Myocyte (in vitro differentiated cells): ENCODE results near the gene DLAT. TPM values are rescaled to one million over a fixed set of nuclear protein-coding genes. Genes with fewer than 3 reads are reported as not detected.

Experiments used
- DNase-seq: peaks from one replicate; pipeline ENCODE4 v3.0.0-alpha.2; 2012; ENCODE audit warnings: low read depth
- polyA plus RNA-seq: library from polyadenylated mRNA; unstranded; fragments of >200 nt; gene quantifications from one replicate; pipeline ENCODE4 v1.2.1, GENCODE V29; 2012; ENCODE audit warnings: missing spikeins
- total RNA-seq: library from RNA; depleted of rRNA; stranded (reverse); fragments of >200 nt; gene quantifications from 2 replicates; pipeline ENCODE4 v1.2.3, GENCODE V29; 2014

The DLAT gene
- 41.9 and 65.1 TPM in 2 replicates for total RNA-seq
- polyA plus RNA-seq = 15.0 TPM

- DNase-seq = peak; percentile 92
Observed at GRCh38 chr11:112024773-112025678, at the start of gene DLAT. Gene DLAT (plus strand): TSS chr11:112025408. CDS start chr11:112025473, 65 bp downstream.

- DNase-seq = no peak
Observed at GRCh38 chr11:111976119-111976766, 49.0 kb upstream of the DLAT start.

GRCh38 chr11:111976767-111977145, 48.5 kb upstream of the DLAT start:
- DNase-seq = peak; percentile 62

GRCh38 chr11:111977146-111978027, 47.8 kb upstream of the DLAT start:
- peak; percentile 73 for DNase-seq

- DNase-seq = peak; percentile 75
Observed at GRCh38 chr11:111978028-111978771, 47.0 kb upstream of the DLAT start.

- no peak for DNase-seq
Observed at GRCh38 chr11:111980062-111980461, 45.1 kb upstream of the DLAT start.

- no peak for DNase-seq
Observed at GRCh38 chr11:111981270-111981669, 43.9 kb upstream of the DLAT start.

GRCh38 chr11:111982019-111982464, 43.2 kb upstream of the DLAT start:
- DNase-seq = peak; percentile 51

GRCh38 chr11:111982541-111983186, 42.5 kb upstream of the DLAT start:
- no peak for DNase-seq

- no peak for DNase-seq
Observed at GRCh38 chr11:111983187-111983986, 41.8 kb upstream of the DLAT start.

GRCh38 chr11:111986589-111986988, 38.6 kb upstream of the DLAT start:
- DNase-seq = no peak

- no peak for DNase-seq
Observed at GRCh38 chr11:111990381-111990780, 34.8 kb upstream of the DLAT start.

GRCh38 chr11:111992206-111992855, 32.9 kb upstream of the DLAT start:
- DNase-seq = no peak

- peak; percentile 7 for DNase-seq
Observed at GRCh38 chr11:111996129-111996528, 29.1 kb upstream of the DLAT start.

GRCh38 chr11:111996669-111997068, 28.5 kb upstream of the DLAT start:
- peak; percentile 44 for DNase-seq

GRCh38 chr11:111999111-111999510, 26.1 kb upstream of the DLAT start:
- no peak for DNase-seq

- DNase-seq = no peak
Observed at GRCh38 chr11:112000703-112001102, 24.5 kb upstream of the DLAT start.

- DNase-seq = no peak
Observed at GRCh38 chr11:112002491-112003216, 22.6 kb upstream of the DLAT start.
